ENCODE data around the gene MYO16. TPM values are rescaled to one million over a fixed set of nuclear protein-coding genes. Genes with fewer than 3 reads are reported as not detected.

The MYO16 gene
- total RNA-seq, 1 donor from 2014 or later: 0.23 TPM

- no peak for DNase-seq (ENCODE audit: extremely low read depth, low read depth, low spot score)
Measured at GRCh38 chr13:109253316-109253715, 623.9 kb downstream of the MYO16 start.

- DNase-seq (ENCODE audit: extremely low read depth, low read depth, low spot score): no peak
Measured at GRCh38 chr13:109254274-109254673, 624.9 kb downstream of the MYO16 start.

GRCh38 chr13:109255141-109255856, 625.9 kb downstream of the MYO16 start:
- DNase-seq (ENCODE audit: extremely low read depth, low read depth, low spot score): no peak

GRCh38 chr13:109256866-109257760, 627.7 kb downstream of the MYO16 start:
- DNase-seq (ENCODE audit: extremely low read depth, low read depth, low spot score): no peak

All from glomerular endothelial cell (primary cell).